ENCODE measurements around the gene RIT2.

GRCh38 chr18:42742969-42743368, 372.5 kb downstream of the RIT2 start:
- TF ChIP-seq, protein P1, sequence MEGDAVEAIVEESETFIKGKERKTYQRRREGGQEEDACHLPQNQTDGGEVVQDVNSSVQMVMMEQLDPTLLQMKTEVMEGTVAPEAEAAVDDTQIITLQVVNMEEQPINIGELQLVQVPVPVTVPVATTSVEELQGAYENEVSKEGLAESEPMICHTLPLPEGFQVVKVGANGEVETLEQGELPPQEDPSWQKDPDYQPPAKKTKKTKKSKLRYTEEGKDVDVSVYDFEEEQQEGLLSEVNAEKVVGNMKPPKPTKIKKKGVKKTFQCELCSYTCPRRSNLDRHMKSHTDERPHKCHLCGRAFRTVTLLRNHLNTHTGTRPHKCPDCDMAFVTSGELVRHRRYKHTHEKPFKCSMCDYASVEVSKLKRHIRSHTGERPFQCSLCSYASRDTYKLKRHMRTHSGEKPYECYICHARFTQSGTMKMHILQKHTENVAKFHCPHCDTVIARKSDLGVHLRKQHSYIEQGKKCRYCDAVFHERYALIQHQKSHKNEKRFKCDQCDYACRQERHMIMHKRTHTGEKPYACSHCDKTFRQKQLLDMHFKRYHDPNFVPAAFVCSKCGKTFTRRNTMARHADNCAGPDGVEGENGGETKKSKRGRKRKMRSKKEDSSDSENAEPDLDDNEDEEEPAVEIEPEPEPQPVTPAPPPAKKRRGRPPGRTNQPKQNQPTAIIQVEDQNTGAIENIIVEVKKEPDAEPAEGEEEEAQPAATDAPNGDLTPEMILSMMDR (IDR thresholded peaks at IDR 0.05; ENCODE audit: low read length): no peak
- no peak for TF ChIP-seq EZH2 (IDR thresholded peaks at IDR 0.05; ENCODE audit: borderline replicate concordance, low read length)

Measured in OCI-LY1 (cell line).